Measurements from ENCODE around the gene KCNN3.

The KCNN3 gene

GRCh38 chr1:154810571-154810970 is 59.5 kb downstream of the KCNN3 start:
- no peak for DNase-seq

DNA sequence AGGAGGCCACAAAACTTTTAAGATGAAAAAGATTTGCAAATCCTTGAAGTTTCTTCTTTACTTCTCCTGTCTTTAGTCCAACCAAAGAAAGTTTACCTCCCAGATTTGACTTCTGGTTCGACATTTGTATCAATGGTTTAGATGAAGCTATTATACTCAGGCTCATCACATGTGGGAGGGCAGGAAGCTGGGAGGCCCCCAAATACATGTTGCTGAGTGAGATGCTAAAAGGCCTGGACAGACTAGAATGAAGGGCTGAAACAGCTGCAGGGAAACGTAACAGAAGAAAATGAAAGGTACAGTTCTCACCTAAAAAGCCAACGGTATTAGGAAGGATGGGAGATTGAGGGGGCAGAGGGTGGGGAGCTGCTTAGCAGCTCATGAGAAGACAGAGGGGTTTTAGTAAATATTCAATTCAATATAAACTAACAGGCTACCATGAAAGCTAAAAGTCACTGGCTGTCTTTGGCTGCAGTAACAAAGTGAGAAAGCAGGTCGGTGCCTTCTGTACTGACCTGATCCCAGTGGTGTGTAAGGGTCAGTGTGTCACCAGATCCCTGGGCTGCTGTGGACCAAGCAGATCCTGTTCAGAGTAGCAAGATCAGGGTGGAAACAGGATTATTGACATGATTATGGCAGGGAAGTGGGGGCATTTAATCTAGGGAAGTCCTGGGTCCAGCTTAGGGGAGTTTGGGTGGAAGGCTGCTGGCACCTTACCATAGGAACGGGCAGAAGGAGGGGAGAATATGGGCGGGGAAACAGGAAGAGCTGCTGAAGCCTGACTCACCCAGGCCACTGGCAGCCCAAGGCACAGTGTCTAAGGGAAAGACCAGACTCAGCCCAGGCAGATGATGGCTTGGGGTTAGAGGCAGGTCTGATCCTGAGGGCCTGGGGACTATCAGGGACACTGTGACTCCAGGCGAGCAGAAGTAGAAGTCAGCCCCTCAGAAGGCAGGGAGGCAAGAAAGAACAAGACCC is 60.4 kb downstream of the KCNN3 start:
- no peak for DNase-seq

GRCh38 chr1:154808909-154809262 is 61.2 kb downstream of the KCNN3 start:
- DNase-seq: no peak

GRCh38 chr1:154808261-154808908 is 61.7 kb downstream of the KCNN3 start:
- DNase-seq: no peak

DNA sequence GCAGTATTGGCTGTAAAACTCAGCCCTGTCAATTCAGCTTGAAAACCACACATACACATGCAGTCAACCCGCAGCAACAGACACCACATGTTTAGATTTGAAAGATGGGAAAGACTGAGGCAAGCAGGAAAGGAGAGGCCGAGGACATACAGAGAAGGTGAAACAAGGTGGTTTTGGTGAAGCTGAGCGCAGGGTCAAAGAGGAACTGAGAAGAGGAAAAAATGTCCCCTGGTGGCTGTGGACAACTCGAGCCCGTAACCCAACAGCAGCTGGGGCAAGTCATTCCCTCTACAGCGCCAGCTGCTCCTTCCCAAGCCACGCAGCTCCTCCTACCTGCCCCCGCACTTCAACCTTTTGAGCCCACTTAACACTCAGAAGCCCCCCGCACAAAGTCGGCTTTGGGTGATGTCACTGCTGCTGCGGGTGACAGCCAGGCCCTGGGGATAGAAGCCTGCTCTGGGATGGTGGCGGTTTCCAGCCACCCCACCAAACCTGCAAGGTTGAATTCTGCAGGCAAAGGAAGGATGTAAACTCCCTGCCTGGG is 63.0 kb downstream of the KCNN3 start:
- no peak for DNase-seq

DNA sequence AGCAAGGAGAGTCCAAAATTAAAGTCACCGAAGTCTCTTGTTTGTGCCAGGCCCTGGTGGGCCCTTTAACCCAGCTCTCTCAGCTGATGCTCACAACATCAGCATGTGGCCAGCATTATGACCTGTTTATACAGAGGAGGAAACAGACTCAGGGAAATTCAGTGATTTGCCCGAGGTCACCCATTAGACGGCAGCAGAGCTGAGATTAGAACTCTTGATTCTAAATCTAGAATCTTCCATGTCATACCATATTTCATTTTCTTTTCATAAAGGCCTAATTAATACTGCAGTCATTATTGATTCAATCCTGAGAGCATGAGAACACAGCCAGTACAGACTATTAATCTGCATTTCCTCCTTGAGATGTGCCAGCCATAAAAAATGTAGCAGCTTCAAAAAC is 63.7 kb downstream of the KCNN3 start:
- no peak for DNase-seq

DNA sequence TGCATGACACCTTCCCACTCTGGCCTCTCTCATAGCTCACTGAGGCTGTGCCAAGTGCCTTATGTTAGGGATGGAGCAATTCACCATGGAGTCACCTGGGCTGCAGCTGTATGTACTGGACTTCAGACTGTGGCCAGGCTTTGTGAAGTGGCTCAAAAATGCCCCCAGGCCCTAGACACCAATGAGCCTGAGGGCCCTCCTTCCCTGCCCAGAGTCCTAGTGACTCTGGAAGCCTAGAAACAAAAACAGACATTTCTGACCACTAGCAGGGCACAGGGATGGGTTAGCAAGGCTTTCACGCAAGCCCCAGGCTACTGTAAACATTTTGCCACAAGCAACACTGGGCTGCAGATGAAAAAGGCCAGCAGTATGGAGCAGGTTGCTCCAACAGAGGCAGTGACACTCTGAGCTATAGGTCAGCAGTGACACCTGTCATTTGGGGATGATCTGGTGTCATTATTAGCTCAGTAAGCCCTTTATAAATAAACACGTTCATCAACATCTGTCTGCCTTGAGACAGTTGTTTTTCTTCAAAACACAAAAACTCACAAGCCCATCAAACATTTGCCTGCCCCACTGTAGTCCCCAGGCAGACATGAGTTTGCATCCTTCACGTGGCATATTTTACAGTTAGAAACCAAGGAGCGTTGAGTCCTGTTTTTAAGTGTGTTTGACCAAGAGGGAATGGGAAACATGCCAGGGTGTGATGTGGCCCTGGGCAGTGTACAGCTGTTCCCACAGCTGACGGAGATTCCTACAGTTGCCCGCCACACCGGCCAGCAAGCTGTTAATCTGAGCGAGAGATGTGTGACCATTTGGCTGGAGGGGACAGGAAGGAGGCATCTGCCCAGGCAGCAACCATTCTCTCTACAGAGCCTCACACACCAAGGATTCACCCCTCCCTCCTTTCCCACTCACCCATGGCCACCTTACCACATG is 66.8 kb downstream of the KCNN3 start:
- DNase-seq: no peak

GRCh38 chr1:154802336-154802969 is 67.6 kb downstream of the KCNN3 start:
- no peak for DNase-seq

GRCh38 chr1:154801234-154802011 is 68.7 kb downstream of the KCNN3 start:
- no peak for DNase-seq

DNA sequence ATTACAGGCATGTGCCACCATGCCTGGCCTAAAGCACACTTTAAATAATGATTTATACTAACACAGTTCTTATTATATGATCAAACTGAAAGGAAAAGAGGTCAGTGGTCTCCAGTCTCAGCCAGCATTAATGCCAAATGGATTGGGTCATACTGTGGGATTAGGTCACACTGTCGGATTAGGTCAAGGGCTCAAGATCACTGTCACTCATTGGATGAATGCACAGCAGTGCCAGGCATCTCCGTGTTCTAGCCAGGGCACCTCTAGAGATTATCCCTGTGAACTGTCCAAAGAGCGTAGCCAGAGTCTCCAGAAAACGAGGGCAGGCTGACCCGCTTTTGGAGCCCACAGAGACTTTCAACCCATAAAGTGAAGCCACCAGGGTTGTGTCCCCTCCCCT is 70.9 kb downstream of the KCNN3 start:
- no peak for DNase-seq

DNA sequence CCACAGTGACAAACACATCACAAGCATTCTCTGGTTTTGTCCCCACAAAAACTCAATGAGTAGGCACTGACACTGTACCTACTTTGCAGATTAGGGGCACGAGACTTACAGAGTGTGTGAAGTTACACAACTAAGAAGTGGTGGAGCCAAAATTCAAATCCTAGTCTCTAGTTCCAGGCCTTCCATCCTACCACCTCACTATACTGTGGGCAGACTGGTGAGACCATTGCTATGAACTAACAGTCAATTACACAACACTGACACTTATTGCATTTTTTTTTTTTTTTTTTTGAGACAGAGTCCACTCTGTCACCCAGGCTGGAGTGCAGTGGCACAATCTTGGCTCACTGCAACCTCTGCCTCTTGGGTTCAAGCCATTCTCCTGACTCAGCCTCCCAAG is 71.4 kb downstream of the KCNN3 start:
- no peak for DNase-seq

DNA sequence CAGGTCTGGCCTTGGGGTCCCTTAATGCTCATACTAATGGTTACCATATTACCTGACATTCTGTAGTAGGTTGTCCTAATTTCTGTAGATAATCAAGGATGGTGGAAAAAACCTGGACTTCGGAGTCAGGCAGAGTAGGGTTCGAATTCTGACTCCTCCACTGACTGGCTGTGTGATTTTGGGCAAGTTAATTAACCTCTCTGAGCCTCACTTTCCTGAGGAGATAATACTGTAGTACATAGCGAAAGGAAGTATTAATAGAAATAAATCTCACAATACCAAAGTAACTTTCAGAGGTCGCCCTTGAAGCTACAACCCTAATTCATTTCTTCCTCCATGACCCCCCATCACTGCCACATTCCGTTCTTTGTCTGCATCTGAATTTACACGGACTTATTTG is 72.9 kb downstream of the KCNN3 start:
- no peak for DNase-seq

DNA sequence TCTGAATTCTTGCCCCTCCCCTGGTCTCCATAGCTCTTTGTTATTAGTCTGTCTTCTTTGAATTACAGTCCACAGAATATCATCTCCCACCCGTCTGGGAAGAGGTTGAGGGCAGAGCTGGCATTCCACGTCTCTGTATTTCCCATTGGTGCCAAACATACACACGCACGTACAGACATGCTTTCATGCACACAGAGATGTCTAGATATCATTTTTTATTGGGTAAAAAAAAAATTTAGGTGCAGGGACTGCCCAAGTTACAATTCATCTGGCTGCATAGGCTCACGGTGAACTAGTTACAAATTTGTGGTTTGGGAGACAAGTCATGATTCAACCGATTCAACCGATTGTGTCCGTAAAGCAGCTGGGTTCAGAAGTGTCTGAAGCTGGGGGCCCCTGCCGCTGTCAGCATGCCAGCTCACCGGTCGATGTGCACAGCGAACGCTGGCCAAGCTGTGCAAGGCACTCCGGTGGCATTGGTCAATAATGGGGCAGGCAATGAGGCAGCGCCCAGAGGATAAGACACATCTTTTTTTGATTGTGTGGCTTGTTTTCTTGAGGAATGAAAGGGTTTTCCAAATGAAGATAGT is 73.7 kb downstream of the KCNN3 start:
- DNase-seq: no peak

DNA sequence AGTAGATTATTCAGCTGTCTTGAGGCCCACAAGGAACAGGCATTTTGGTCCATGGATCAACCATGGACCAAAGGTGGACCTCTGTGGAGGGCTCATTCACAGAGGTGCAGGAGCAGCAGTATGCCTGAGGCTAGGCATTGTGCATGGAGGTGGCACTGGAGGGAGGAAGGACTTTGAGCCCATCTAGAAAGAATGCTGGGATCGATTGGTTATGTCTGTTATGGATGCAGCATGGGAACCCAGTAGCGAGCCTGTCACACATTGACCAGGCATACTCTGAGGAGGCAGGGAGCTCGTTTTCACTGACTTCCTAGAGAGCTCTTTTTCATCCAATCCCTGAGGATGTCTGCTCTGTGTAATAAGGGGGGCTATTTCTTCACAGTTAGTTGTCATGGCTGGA is 75.5 kb downstream of the KCNN3 start:
- no peak for DNase-seq

- DNase-seq: no peak
Measured at GRCh38 chr1:154793685-154794084, 76.4 kb downstream of the KCNN3 start.

GRCh38 chr1:154792899-154793298 is 77.2 kb downstream of the KCNN3 start:
- DNase-seq: no peak

DNA sequence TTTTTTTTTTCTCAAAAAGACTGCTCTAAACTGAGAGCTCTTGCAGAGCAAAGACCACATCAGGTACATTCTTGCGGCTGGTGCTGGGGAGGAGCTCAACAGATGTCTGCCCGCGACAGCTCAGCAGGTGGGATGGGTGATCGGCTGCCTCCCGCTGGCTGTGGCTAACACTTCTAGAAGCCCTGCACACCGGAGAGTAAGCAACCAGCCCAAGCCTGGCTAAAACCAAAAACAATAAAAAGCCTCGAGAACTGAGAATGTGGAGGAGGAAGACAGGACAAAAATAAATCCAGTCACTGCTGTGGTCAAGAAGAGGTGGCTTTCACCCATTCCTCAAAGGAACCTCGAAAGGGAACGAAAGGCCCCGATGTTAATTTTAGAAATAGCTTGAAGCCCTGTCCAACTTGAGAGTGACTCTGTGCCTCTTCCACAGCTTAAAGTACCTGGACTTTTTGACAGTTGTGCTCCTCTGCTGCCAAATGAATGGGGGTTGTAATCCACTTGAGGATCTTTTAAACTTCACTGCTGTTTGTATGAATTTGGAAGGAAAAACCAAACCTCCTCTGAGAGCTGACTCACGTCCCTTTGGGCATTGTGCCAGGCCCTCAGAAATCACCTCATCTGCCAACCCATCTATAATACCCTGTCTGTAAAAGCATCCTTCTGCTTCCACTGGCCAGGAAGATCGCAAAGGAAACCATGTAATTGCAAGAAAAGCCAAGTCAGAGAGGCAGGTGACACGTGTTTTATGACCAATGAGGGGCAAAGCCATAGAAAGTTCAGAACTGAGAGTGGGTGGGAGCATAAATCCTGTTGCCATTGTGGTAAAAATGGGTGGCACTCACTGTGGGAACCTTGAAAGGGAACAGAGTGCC is 78.6 kb downstream of the KCNN3 start:
- DNase-seq: peak; percentile 41

DNA sequence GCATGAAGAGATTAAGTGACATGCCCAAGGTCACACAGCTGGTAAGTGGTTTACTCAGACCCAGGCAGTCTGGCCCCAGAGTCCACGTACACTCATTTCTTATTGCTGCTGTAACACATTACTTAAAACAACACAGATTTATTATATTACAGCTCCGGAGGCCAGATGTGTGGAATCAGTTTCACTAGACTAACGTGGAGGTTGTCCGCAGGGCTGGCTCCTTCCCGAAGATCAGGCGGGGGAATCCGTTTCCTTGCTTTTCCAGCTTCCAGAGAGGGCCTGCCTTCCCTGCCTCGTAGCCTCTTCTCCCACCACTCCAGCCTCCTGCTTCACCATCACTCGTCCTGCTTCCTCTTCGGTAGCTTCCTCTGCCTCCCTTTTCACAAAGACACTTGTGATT is 81.2 kb downstream of the KCNN3 start:
- no peak for DNase-seq

GRCh38 chr1:154788110-154788870 is 81.8 kb downstream of the KCNN3 start:
- no peak for DNase-seq

Measured in hematopoietic multipotent progenitor cell treated with erythropoietin and hydrocortisone succinate and interleukin-3 and kit ligand, for 8 days (in vitro differentiated cells).